Smooth muscle cell of the brain vasculature (primary cell): Measurements from ENCODE around the gene ZCCHC10.
"Not testable (repeated sequence)": the region's sequence is repeated elsewhere in the genome, so short reads cannot be mapped to it uniquely, and the experiment has no call there.

Experiments
- DNase-seq: peaks from one replicate; pipeline ENCODE4 v3.0.0-alpha.2; 2012; ENCODE audit warnings: low read depth, low spot score

ZCCHC10 gene

GRCh38 chr5:132979367-132979940, 46.9 kb downstream of the ZCCHC10 start:
- DNase-seq = no peak

- no peak for DNase-seq
Observed at GRCh38 chr5:132976852-132977251, 49.5 kb downstream of the ZCCHC10 start.

GRCh38 chr5:132972436-132972828, 53.9 kb downstream of the ZCCHC10 start:
- DNase-seq = not testable (repeated sequence)

- no peak for DNase-seq
Observed at GRCh38 chr5:132971483-132972435, 54.6 kb downstream of the ZCCHC10 start.

GRCh38 chr5:132965120-132965519, 61.2 kb downstream of the ZCCHC10 start:
- DNase-seq = no peak

- peak; percentile 89 for DNase-seq
Observed at GRCh38 chr5:132963171-132964104, 62.9 kb downstream of the ZCCHC10 start, which contains the start of gene AFF4. TSS of gene AFF4 (minus strand) at chr5:132963634. CDS start at chr5:132937189, 26,445 bp downstream.

- peak; percentile 33 for DNase-seq
Observed at GRCh38 chr5:132962429-132963021, 63.8 kb downstream of the ZCCHC10 start.

GRCh38 chr5:132961887-132962286, 64.5 kb downstream of the ZCCHC10 start:
- no peak for DNase-seq

- DNase-seq = not testable (repeated sequence)
Observed at GRCh38 chr5:132961123-132961815, 65.1 kb downstream of the ZCCHC10 start.

GRCh38 chr5:132956166-132956799, 70.1 kb downstream of the ZCCHC10 start:
- not testable (repeated sequence) for DNase-seq

- DNase-seq = no peak
Observed at GRCh38 chr5:132953710-132954109, 72.6 kb downstream of the ZCCHC10 start.

- no peak for DNase-seq
Observed at GRCh38 chr5:132952829-132953228, 73.5 kb downstream of the ZCCHC10 start.

- no peak for DNase-seq
Observed at GRCh38 chr5:132951897-132952296, 74.5 kb downstream of the ZCCHC10 start.

GRCh38 chr5:132949136-132949535, 77.2 kb downstream of the ZCCHC10 start:
- no peak for DNase-seq

- DNase-seq = no peak
Observed at GRCh38 chr5:132947671-132948070, 78.7 kb downstream of the ZCCHC10 start.
